NCI-H345 (cell line): ENCODE data around the gene SMIM9.

ENCODE experiments used
- DNase-seq: peaks from one replicate; lab custom pipeline; 2025; lab: John Stamatoyannopoulos, UW

Gene SMIM9

DNA sequence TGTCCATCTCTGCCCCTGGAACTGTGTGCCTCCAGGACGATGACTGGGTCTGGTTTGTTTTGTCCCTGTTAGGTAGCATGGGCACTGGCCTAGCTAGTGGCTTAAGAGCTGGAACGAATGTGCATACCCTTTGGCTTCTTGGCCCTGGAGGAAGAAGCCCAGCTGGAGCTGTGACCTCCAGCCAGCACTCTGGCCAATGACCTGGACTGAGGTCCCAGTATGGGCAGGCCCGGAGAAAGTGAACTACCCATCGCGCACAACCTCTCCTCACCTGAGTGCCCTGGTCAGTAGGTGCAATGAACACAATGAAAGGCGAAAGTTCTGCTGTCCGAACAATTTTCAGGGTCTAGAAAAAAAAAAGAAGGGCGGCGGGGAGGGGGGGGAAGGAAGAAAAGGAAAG lies 53.5 kb downstream of the SMIM9 start:
- DNase-seq = no peak

- no peak for DNase-seq
Observed at GRCh38 chrX:154779261-154779660, 55.2 kb downstream of the SMIM9 start.

- no peak for DNase-seq
Observed at GRCh38 chrX:154776753-154777152, 57.7 kb downstream of the SMIM9 start.

GRCh38 chrX:154775419-154776349 lies 58.8 kb downstream of the SMIM9 start:
- DNase-seq = no peak

DNA sequence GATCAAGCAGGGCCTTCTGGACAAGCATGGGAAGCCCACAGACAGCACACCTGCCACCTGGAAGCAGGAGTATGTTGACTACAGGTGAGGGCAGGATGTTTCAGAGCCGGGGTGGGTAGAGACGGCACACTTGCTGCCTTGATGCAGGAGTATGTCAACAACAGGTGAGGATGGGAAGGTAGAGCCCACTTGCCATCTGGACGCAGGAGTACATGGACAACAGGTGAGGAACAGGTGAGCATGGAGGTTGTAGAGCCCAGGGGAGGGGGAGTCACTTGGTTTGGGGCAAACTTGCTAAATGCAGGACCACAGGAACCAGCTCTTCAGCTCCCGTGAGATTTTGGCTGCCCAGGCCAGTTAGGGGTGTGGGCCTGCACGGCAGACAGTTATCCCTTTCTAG lies 59.8 kb downstream of the SMIM9 start:
- no peak for DNase-seq
